OCI-LY1 (cell line): ENCODE data around the gene RAPGEF5.

Source experiments
- H2AFZ ChIP-seq: fragments of 200-600 bp; sonication (generic), shearing (Covaris generic); 2 replicates; pipeline ENCODE4 v1.6.0; 2014; ENCODE audit warnings: antibody characterized with exemption, mild to moderate bottlenecking, low read length
- H3F3A ChIP-seq: fragments of 200-600 bp; sonication (generic), shearing (Covaris generic); 2 replicates; pipeline ENCODE4 v1.6.0; 2014; ENCODE audit warnings: mild to moderate bottlenecking, antibody characterized with exemption, low read length, moderate library complexity; ENCODE audit not compliant: insufficient read depth
- H3K27ac ChIP-seq: fragments of 200-600 bp; sonication (generic); 2 replicates; pipeline ENCODE4 v1.5.1; 2014; ENCODE audit warnings: low read length, mixed run types, mild to moderate bottlenecking, low read depth; ENCODE audit not compliant: poor library complexity, severe bottlenecking
- H3K27me3 ChIP-seq: fragments of 200-600 bp; sonication (generic); 2 replicates; pipeline ENCODE4 v1.6.0; 2014; ENCODE audit warnings: antibody characterized with exemption, mild to moderate bottlenecking, low read length, moderate library complexity; ENCODE audit not compliant: insufficient read depth
- H3K36me3 ChIP-seq: fragments of 200-600 bp; sonication (generic); 2 replicates; pipeline ENCODE4 v1.6.1; 2014; ENCODE audit warnings: mild to moderate bottlenecking, antibody characterized with exemption, low read length, moderate library complexity, mixed read lengths; ENCODE audit not compliant: insufficient read depth
- H3K4me1 ChIP-seq: fragments of 200-600 bp; sonication (generic); 2 replicates; pipeline ENCODE4 v1.5.1; 2014; ENCODE audit warnings: mild to moderate bottlenecking, low read length, moderate library complexity; ENCODE audit not compliant: insufficient read depth, severe bottlenecking
- H3K4me2 ChIP-seq: fragments of 200-600 bp; sonication (generic), shearing (Covaris generic); 2 replicates; pipeline ENCODE4 v1.6.1; 2014; ENCODE audit warnings: low read length
- H3K4me3 ChIP-seq: fragments of 200-600 bp; sonication (generic); 2 replicates; pipeline ENCODE4 v1.5.1; 2014; ENCODE audit warnings: low read length, low read depth, mild to moderate bottlenecking, mixed read lengths; ENCODE audit not compliant: poor library complexity, severe bottlenecking
- H3K79me2 ChIP-seq: fragments of 200-600 bp; shearing (Covaris generic); 2 replicates; pipeline ENCODE4 v1.6.1; 2016; ENCODE audit warnings: mixed run types, low read length, mixed read lengths; ENCODE audit not compliant: insufficient read depth
- H3K9ac ChIP-seq: fragments of 200-600 bp; sonication (generic), shearing (Covaris generic); 2 replicates; pipeline ENCODE4 v1.6.1; 2014; ENCODE audit warnings: mild to moderate bottlenecking, low read length, mixed read lengths
- H3K9me2 ChIP-seq: fragments of 200-600 bp; sonication (generic), shearing (Covaris generic); 2 replicates; pipeline ENCODE4 v1.6.1; 2014; ENCODE audit warnings: low read depth, mild to moderate bottlenecking, low read length, mixed read lengths
- H3K9me3 ChIP-seq: fragments of 200-600 bp; shearing (Covaris generic); 2 replicates; pipeline ENCODE4 v1.6.1; 2014; ENCODE audit warnings: low read length, mixed read lengths
- H4K20me1 ChIP-seq: fragments of 200-600 bp; sonication (generic), shearing (Covaris generic); 2 replicates; pipeline ENCODE4 v1.6.0; 2016; ENCODE audit warnings: mild to moderate bottlenecking, low read length; ENCODE audit not compliant: insufficient read depth
- EZH2 ChIP-seq: fragments of 200-600 bp; sonication (generic), shearing (Covaris generic); IDR thresholded peaks from 2 replicates; pipeline ENCODE4 v1.8.0; 2017; ENCODE audit warnings: borderline replicate concordance, mixed run types, mild to moderate bottlenecking, antibody characterized with exemption, low read length, moderate library complexity, mixed read lengths
- TF ChIP-seq, protein P1 (sequence below): fragments of 200-600 bp; sonication (generic), shearing (Covaris generic); IDR thresholded peaks from 2 replicates; pipeline ENCODE4 v1.5.1; 2017; ENCODE audit warnings: mild to moderate bottlenecking, antibody characterized with exemption, low read length, moderate library complexity, mixed read lengths

The RAPGEF5 gene

DNA sequence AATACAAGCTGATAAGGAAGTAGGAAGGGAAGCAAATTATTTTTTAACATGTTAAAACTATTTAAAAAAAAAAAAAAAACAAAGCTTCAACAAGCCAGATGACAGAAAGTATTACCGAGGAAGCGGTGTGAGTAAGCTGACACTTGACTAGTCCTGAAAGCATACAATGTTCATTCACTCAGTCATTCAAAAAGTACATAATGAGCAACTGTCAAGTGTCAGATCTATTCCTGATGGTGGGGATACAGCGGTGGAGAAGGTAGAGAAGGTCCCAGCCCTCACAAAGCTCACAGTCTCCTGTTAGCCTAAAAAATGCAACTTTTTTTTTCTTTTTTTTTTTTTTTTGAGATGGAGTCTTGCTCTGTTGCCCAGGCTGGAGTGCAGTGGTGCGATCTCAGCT is 40.0 kb downstream of the RAPGEF5 start:
- Histone ChIP-seq H3K4me1 (no peaks in the 10 kb centered on the region), H3K27ac (no peak overlapping the region), H2AFZ (no peak overlapping the region), H3K4me3 (no peak overlapping the region), H4K20me1 (no peaks in the 10 kb centered on the region), H3K9me3 (no peaks in the 10 kb centered on the region), H3K27me3 (no peaks in the 10 kb centered on the region), H3K9me2 (no peaks in the 10 kb centered on the region), H3F3A (no peaks in the 10 kb centered on the region), H3K4me2 (no peak overlapping the region), H3K79me2 (peaks cover 29% of the 10 kb centered on the region), H3K9ac (no peak overlapping the region), H3K36me3 (peaks cover 40% of the 10 kb centered on the region)
- TF ChIP-seq EZH2: no peak
- TF ChIP-seq, protein P1, sequence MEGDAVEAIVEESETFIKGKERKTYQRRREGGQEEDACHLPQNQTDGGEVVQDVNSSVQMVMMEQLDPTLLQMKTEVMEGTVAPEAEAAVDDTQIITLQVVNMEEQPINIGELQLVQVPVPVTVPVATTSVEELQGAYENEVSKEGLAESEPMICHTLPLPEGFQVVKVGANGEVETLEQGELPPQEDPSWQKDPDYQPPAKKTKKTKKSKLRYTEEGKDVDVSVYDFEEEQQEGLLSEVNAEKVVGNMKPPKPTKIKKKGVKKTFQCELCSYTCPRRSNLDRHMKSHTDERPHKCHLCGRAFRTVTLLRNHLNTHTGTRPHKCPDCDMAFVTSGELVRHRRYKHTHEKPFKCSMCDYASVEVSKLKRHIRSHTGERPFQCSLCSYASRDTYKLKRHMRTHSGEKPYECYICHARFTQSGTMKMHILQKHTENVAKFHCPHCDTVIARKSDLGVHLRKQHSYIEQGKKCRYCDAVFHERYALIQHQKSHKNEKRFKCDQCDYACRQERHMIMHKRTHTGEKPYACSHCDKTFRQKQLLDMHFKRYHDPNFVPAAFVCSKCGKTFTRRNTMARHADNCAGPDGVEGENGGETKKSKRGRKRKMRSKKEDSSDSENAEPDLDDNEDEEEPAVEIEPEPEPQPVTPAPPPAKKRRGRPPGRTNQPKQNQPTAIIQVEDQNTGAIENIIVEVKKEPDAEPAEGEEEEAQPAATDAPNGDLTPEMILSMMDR: no peak

DNA sequence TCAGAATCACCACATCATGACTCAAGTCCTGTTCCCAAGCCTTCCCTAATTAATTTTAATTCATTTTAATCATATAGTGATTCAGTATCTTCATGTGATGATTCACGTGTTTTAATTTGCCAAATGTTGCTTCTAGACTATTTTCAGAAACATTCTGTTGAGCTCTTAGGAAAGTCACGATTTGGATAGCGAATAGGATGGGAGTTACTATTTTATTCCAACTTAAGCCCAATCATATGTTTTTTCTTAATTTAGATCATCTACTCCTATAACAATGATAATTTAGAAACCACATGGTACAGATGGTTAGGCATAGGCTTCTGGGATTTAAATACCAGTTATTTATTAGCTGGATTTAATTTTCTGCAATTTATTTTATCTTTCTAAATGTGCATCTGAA is 49.1 kb downstream of the RAPGEF5 start:
- Histone ChIP-seq H3K36me3 (peaks cover 93% of the 10 kb centered on the region), H3K4me1 (no peaks in the 10 kb centered on the region), H2AFZ (no peak overlapping the region), H3K27me3 (no peaks in the 10 kb centered on the region), H3K9ac (no peak overlapping the region), H3K27ac (no peak overlapping the region), H3F3A (no peaks in the 10 kb centered on the region), H3K4me2 (no peak overlapping the region), H3K79me2 (no peaks in the 10 kb centered on the region), H3K9me3 (0 out of 2 replicates have a peak, but pooled peaks cover 11% of the 10 kb centered on the region), H3K9me2 (no peaks in the 10 kb centered on the region), H3K4me3 (no peak overlapping the region), H4K20me1 (no peaks in the 10 kb centered on the region)
- TF ChIP-seq, protein P1: no peak
- TF ChIP-seq EZH2: no peak

DNA sequence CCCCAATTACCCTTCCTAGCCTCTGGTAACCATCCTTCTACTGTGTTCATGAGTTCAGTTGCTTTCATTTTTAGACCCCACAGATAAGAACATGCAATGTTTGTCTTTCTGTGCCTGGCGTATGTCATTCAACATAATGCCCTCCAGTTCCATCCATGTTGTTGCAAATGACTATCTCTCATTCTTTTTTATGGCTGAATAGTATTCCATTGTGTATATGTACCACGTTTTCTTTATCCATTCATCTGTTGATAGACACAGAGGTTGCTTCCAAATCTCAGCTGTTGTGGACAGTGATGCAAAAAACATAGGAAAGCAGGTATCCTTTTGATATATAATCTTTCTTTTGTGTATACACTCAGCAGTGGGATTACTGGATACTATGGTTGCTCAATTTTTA is 51.2 kb downstream of the RAPGEF5 start:
- H3K27me3 ChIP-seq: no peaks in the 10 kb centered on the region
- no peaks in the 10 kb centered on the region for H3K4me1 ChIP-seq
- TF ChIP-seq EZH2: no peak
- TF ChIP-seq, protein P1: no peak
- H3K4me2 ChIP-seq: no peak overlapping the region
- no peak overlapping the region for H3K4me3 ChIP-seq
- H3K36me3 ChIP-seq: peaks cover 94% of the 10 kb centered on the region
- 0 out of 2 replicates have a peak, but pooled peaks cover 11% of the 10 kb centered on the region for H3K9me3 ChIP-seq
- H4K20me1 ChIP-seq: no peaks in the 10 kb centered on the region
- H3K9me2 ChIP-seq: no peaks in the 10 kb centered on the region
- H3K79me2 ChIP-seq: no peaks in the 10 kb centered on the region
- no peaks in the 10 kb centered on the region for H3F3A ChIP-seq
- no peak overlapping the region for H3K27ac ChIP-seq
- H2AFZ ChIP-seq: no peak overlapping the region
- no peak overlapping the region for H3K9ac ChIP-seq
